Loucy (cell line): ENCODE measurements around the gene FAM210A.
A peak's percentile ranks its signal among the peaks of the same experiment; 100 is the strongest.

Experiments used
- H2AFZ ChIP-seq: fragments of 200-600 bp; sonication (generic); 2 replicates; pipeline ENCODE4 v1.6.0; 2016; ENCODE audit warnings: antibody characterized with exemption, mild to moderate bottlenecking, low read length, moderate library complexity
- H3F3A ChIP-seq: fragments of 200-600 bp; 2 replicates; pipeline ENCODE4 v1.6.0; 2016; ENCODE audit warnings: antibody characterized with exemption, low read depth, mild to moderate bottlenecking
- H3K27me3 ChIP-seq: fragments of 200-600 bp; sonication (generic); 2 replicates; pipeline ENCODE4 v1.6.1; 2014; ENCODE audit warnings: low read length, mild to moderate bottlenecking; ENCODE audit not compliant: insufficient read depth, poor library complexity, severe bottlenecking
- H3K36me3 ChIP-seq: fragments of 200-600 bp; sonication (generic); 2 replicates; pipeline ENCODE4 v1.6.1; 2016; ENCODE audit warnings: low read length; ENCODE audit not compliant: insufficient read depth
- H3K4me1 ChIP-seq: fragments of 200-600 bp; sonication (generic); 2 replicates; pipeline ENCODE4 v1.5.1; 2014; ENCODE audit warnings: low read length, mild to moderate bottlenecking; ENCODE audit not compliant: insufficient read depth, poor library complexity, severe bottlenecking
- H3K4me2 ChIP-seq: fragments of 200-600 bp; sonication (generic); 2 replicates; pipeline ENCODE4 v1.6.0; 2014; ENCODE audit warnings: antibody characterized with exemption, low read length, low read depth, mild to moderate bottlenecking; ENCODE audit not compliant: poor library complexity, severe bottlenecking
- H3K4me3 ChIP-seq: fragments of 200-600 bp; sonication (generic); 2 replicates; pipeline ENCODE4 v1.5.1; 2014; ENCODE audit warnings: low read length, mild to moderate bottlenecking, mixed read lengths; ENCODE audit not compliant: poor library complexity, severe bottlenecking
- H3K79me2 ChIP-seq: fragments of 200-600 bp; sonication (generic); 2 replicates; pipeline ENCODE4 v1.6.1; 2014; ENCODE audit warnings: low read length; ENCODE audit not compliant: insufficient read depth
- H3K9ac ChIP-seq: fragments of 200-600 bp; sonication (generic); 2 replicates; pipeline ENCODE4 v1.6.0; 2014; ENCODE audit warnings: mild to moderate bottlenecking, low read depth, low read length, moderate library complexity; ENCODE audit not compliant: poor library complexity, severe bottlenecking
- H3K9me2 ChIP-seq: fragments of 200-600 bp; sonication (generic); replicated peaks from 2 replicates; pipeline ENCODE4 v1.6.1; 2016; ENCODE audit warnings: low read depth, low read length, mixed read lengths
- H3K9me3 ChIP-seq: fragments of 200-600 bp; sonication (generic); 2 replicates; pipeline ENCODE4 v1.6.1; 2014; ENCODE audit warnings: mild to moderate bottlenecking, antibody characterized with exemption, low read length, low read depth; ENCODE audit not compliant: insufficient read depth
- H4K20me1 ChIP-seq: fragments of 200-600 bp; sonication (generic); 2 replicates; pipeline ENCODE4 v1.6.0; 2014; ENCODE audit warnings: antibody characterized with exemption, low read length, mild to moderate bottlenecking; ENCODE audit not compliant: insufficient read depth, poor library complexity, severe bottlenecking
- CTCF ChIP-seq: fragments of 200-600 bp; sonication (generic); conservative IDR thresholded peaks from 2 replicates; pipeline ENCODE4 v1.5.1; 2014; ENCODE audit warnings: mild to moderate bottlenecking, antibody characterized with exemption, low read length
- EZH2phosphoT487 ChIP-seq: fragments of 200-600 bp; IDR thresholded peaks from 2 replicates; pipeline ENCODE4 v1.6.1; 2018; ENCODE audit warnings: antibody characterized with exemption, mild to moderate bottlenecking, moderate library complexity, borderline replicate concordance

Gene FAM210A

GRCh38 chr18:13725566-13726231, 659 bp downstream of the FAM210A start:
- Histone ChIP-seq H3K9me2 (no peaks in the 10 kb centered on the region), H3K4me2 (peak overlapping the region; percentile 80), H3F3A (no peaks in the 10 kb centered on the region), H2AFZ (peak overlapping the region; percentile 90), H3K9ac (peak overlapping the region; percentile 82), H3K79me2 (peaks cover 97% of the 10 kb centered on the region), H3K36me3 (no peaks in the 10 kb centered on the region), H4K20me1 (peaks cover 56% of the 10 kb centered on the region), H3K9me3 (no peaks in the 10 kb centered on the region), H3K4me1 (peaks cover 64% of the 10 kb centered on the region), H3K4me3 (peak overlapping the region; percentile 85), H3K27me3 (no peaks in the 10 kb centered on the region)
- TF ChIP-seq CTCF = no peak

GRCh38 chr18:13720847-13721246, 5.5 kb downstream of the FAM210A start:
- peaks cover 42% of the 10 kb centered on the region for H3K4me1 ChIP-seq
- H2AFZ ChIP-seq = no peak overlapping the region
- no peaks in the 10 kb centered on the region for H3F3A ChIP-seq
- H3K4me3 ChIP-seq = peak overlapping the region; percentile 6
- H4K20me1 ChIP-seq = peaks cover 45% of the 10 kb centered on the region
- no peaks in the 10 kb centered on the region for H3K36me3 ChIP-seq
- peaks cover 100% of the 10 kb centered on the region for H3K79me2 ChIP-seq
- H3K9me2 ChIP-seq = no peaks in the 10 kb centered on the region
- peak overlapping the region; percentile 43 for H3K4me2 ChIP-seq
- TF ChIP-seq CTCF (no peak), EZH2phosphoT487 (no peak)
- H3K9me3 ChIP-seq = peaks cover 6% of the 10 kb centered on the region; the same call in 1 of the 2 replicates
- no peaks in the 10 kb centered on the region for H3K27me3 ChIP-seq
- H3K9ac ChIP-seq = no peak overlapping the region

GRCh38 chr18:13720123-13720522, 6.2 kb downstream of the FAM210A start:
- Histone ChIP-seq H3K9me2 (no peaks in the 10 kb centered on the region), H2AFZ (no peak overlapping the region), H3K27me3 (no peaks in the 10 kb centered on the region), H3K4me1 (peaks cover 40% of the 10 kb centered on the region), H3F3A (no peaks in the 10 kb centered on the region), H3K9me3 (peaks cover 6% of the 10 kb centered on the region; the same call in 1 of the 2 replicates), H3K79me2 (peaks cover 100% of the 10 kb centered on the region), H3K9ac (no peak overlapping the region), H3K36me3 (no peaks in the 10 kb centered on the region), H3K4me2 (peak overlapping the region; percentile 43), H3K4me3 (peak overlapping the region; percentile 6), H4K20me1 (peaks cover 39% of the 10 kb centered on the region)
- TF ChIP-seq CTCF = no peak
- TF ChIP-seq EZH2phosphoT487 = no peak
